ENCODE data around the gene ADGRG4. TPM values are rescaled to one million over a fixed set of nuclear protein-coding genes. Genes with fewer than 3 reads are reported as not detected.

The ADGRG4 gene
- total and polyA plus RNA-seq, 3 donors from 2014 or later, result 0.28 to 1.0 (median 0.50) TPM

DNA sequence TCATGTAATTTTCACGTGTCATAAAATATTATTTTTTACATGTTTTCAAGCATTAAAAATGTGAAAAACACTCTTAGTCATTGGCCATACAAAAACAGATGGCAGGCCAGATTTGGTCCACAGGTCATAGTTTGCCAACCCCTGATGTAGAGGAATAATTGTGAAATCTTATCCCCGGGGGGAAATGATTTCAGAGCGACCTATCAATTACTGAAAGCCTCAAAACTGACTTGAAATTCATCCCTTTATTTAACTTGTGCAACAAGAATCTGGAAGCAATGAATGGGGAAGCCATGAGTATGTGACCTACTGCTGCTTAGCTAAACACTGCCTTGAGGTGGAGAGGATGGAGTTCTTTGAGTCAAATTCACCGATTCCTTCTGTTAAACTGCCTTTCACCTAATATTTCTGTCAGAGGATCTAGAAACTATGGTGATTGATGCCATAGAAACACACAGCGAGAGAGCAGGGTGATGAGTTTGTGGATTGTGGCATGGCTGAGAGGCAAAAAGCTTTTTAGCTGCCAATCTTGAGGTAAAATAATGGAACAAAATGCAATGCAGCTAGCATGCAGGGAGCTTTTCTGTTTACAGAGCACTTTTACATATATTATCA lies 156.6 kb downstream of the ADGRG4 start:
- DNase-seq, result no peak
- no peaks in the 10 kb centered on the region for H3K27me3 ChIP-seq
- intact Hi-C loops (cut with DNase I; ENCODE audit: low total_unique reads), result no loop called here
- no peak for TF ChIP-seq POLR2A (IDR thresholded peaks at IDR 0.05)
- TF ChIP-seq, protein P1, sequence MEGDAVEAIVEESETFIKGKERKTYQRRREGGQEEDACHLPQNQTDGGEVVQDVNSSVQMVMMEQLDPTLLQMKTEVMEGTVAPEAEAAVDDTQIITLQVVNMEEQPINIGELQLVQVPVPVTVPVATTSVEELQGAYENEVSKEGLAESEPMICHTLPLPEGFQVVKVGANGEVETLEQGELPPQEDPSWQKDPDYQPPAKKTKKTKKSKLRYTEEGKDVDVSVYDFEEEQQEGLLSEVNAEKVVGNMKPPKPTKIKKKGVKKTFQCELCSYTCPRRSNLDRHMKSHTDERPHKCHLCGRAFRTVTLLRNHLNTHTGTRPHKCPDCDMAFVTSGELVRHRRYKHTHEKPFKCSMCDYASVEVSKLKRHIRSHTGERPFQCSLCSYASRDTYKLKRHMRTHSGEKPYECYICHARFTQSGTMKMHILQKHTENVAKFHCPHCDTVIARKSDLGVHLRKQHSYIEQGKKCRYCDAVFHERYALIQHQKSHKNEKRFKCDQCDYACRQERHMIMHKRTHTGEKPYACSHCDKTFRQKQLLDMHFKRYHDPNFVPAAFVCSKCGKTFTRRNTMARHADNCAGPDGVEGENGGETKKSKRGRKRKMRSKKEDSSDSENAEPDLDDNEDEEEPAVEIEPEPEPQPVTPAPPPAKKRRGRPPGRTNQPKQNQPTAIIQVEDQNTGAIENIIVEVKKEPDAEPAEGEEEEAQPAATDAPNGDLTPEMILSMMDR (IDR thresholded peaks at IDR 0.05), result no peak
- no peak overlapping the region for H3K4me3 ChIP-seq
- H3K4me1 ChIP-seq, result no peaks in the 10 kb centered on the region
- H3K36me3 ChIP-seq (ENCODE audit: low read depth, missing control alignments), result no peaks in the 10 kb centered on the region
- no peak overlapping the region for H3K27ac ChIP-seq
- no peaks in the 10 kb centered on the region for H3K9me3 ChIP-seq
- WGBS, 2 donors, result 72 to 87% methylated on average over 5 of the region's 5 CpGs

DNA sequence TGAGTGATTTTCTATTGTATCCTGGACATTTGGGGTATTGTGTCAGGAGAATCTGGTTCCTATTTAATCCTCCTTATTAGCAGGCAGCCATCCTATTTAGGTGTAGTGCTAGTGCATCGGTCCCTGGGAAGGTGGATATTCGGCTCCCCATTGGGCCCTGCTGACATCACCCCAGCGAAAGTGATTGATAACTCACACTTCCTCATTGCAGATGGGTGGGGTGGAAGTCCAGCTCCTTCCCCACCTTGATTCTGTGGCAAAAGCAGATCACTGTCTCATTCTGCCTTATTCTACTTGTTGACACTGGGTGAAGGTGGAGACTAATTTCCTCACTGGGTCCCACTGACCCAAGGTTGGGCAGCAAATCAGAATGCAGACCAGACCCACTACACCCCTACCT lies 163.8 kb downstream of the ADGRG4 start:
- 77 to 82% methylated on average over 3 of the region's 3 CpGs for WGBS, 2 donors
- H3K9me3 ChIP-seq, result no peaks in the 10 kb centered on the region
- no peaks in the 10 kb centered on the region for H3K36me3 ChIP-seq (ENCODE audit: low read depth, missing control alignments)
- intact Hi-C loops (cut with DNase I; ENCODE audit: low total_unique reads), result no loop called here
- TF ChIP-seq, protein P1 (IDR thresholded peaks at IDR 0.05), result no peak
- no peak for TF ChIP-seq POLR2A (IDR thresholded peaks at IDR 0.05)
- H3K27me3 ChIP-seq, result no peaks in the 10 kb centered on the region
- H3K4me3 ChIP-seq, result no peak overlapping the region
- no peaks in the 10 kb centered on the region for H3K4me1 ChIP-seq
- no peak for DNase-seq
- H3K27ac ChIP-seq, result no peak overlapping the region

Other genes with a start within 250 kb of the ADGRG4 start
- 10 to 100 TPM; 92.5 to 98.6 TPM for gene FHL1, start 153.4 kb upstream of the ADGRG4 start, total RNA-seq
- 211 TPM for gene FHL1, start 153.4 kb upstream of the ADGRG4 start, polyA plus RNA-seq (ENCODE audit: insufficient read depth, low read depth, low replicate concordance)
- gene MAP7D3, start 49.6 kb upstream of the ADGRG4 start, total RNA-seq, result 10 to 100 TPM; 38.2 to 44.0 TPM
- 14.7 TPM for gene MAP7D3, start 49.6 kb upstream of the ADGRG4 start, polyA plus RNA-seq (ENCODE audit: insufficient read depth, low read depth, low replicate concordance)
- under 1 TPM; 0.50 to 0.55 TPM for gene BRS3, start 187.0 kb downstream of the ADGRG4 start, total RNA-seq
- gene BRS3, start 187.0 kb downstream of the ADGRG4 start, polyA plus RNA-seq (ENCODE audit: insufficient read depth, low read depth, low replicate concordance), result 0.49 TPM
- gene HTATSF1, start 196.6 kb downstream of the ADGRG4 start, total RNA-seq, result 100 to 1,000 TPM; 103 to 115 TPM
- gene HTATSF1, start 196.6 kb downstream of the ADGRG4 start, polyA plus RNA-seq (ENCODE audit: insufficient read depth, low read depth, low replicate concordance), result 65.3 TPM
- gene VGLL1, start 231.3 kb downstream of the ADGRG4 start, total RNA-seq, result not detected
- 0.70 TPM for gene VGLL1, start 231.3 kb downstream of the ADGRG4 start, polyA plus RNA-seq (ENCODE audit: insufficient read depth, low read depth, low replicate concordance)

All from testis (tissue), 3 donors.